Progenitor cell of endocrine pancreas (in vitro differentiated cells): ENCODE measurements around the gene DDX28. TPM values are rescaled to one million over a fixed set of nuclear protein-coding genes. Genes with fewer than 3 reads are reported as not detected.
"Not testable (repeated sequence)": the region's sequence is repeated elsewhere in the genome, so short reads cannot be mapped to it uniquely, and the experiment has no call there.

Experiments used
- DNase-seq: peaks from one replicate; pipeline ENCODE4 v3.0.0; 2021; ENCODE audit warnings: low spot score; ENCODE audit not compliant: unreplicated experiment
- H3K27ac Mint-ChIP-seq: 2 replicates; pipeline ENCODE4 v1.8.0; 2021; ENCODE audit warnings: mild to moderate bottlenecking, moderate library complexity, mixed read lengths
- H3K27me3 Mint-ChIP-seq: 2 replicates; pipeline ENCODE4 v1.8.0; 2021; ENCODE audit warnings: mixed read lengths
- H3K36me3 Mint-ChIP-seq: 2 replicates; pipeline ENCODE4 v1.8.0; 2022; ENCODE audit warnings: mixed read lengths; ENCODE audit not compliant: insufficient read depth
- H3K4me1 Mint-ChIP-seq: 2 replicates; pipeline ENCODE4 v1.8.0; 2021; ENCODE audit warnings: low read depth, mixed read lengths
- H3K4me3 Mint-ChIP-seq: 2 replicates; pipeline ENCODE4 v1.8.0; 2021; ENCODE audit warnings: low read depth, mild to moderate bottlenecking, moderate library complexity, mixed read lengths
- H3K9me3 Mint-ChIP-seq: 2 replicates; pipeline ENCODE4 v1.8.0; 2021; ENCODE audit warnings: low read depth, mixed read lengths
- CTCF ChIP-seq: fragments of 200-600 bp; sonication (generic); IDR thresholded peaks from one replicate; pipeline ENCODE4 v1.5.0; 2021; ENCODE audit warnings: antibody characterized with exemption, mild to moderate bottlenecking; ENCODE audit not compliant: unreplicated experiment
- total RNA-seq: library from RNA; stranded (reverse); gene quantifications from 2 replicates; pipeline ENCODE4 v1.2.1, GENCODE V29; 2021

Gene DDX28
- total RNA-seq, 1 donor from 2014 or later = 9.5 TPM

GRCh38 chr16:67977469-67978227 lies 45.4 kb downstream of the DDX28 start:
- H3K36me3 Mint-ChIP-seq = no peaks in the 10 kb centered on the region
- H3K4me1 Mint-ChIP-seq = no peaks in the 10 kb centered on the region
- no peak for TF ChIP-seq CTCF
- H3K27me3 Mint-ChIP-seq = no peaks in the 10 kb centered on the region
- no peak overlapping the region for H3K4me3 Mint-ChIP-seq
- H3K27ac Mint-ChIP-seq = no peak overlapping the region
- no peaks in the 10 kb centered on the region for H3K9me3 Mint-ChIP-seq
- DNase-seq = no peak

- Mint-ChIP-seq H3K27me3 (no peaks in the 10 kb centered on the region), H3K9me3 (no peaks in the 10 kb centered on the region), H3K4me3 (no peak overlapping the region), H3K4me1 (no peaks in the 10 kb centered on the region), H3K36me3 (no peaks in the 10 kb centered on the region), H3K27ac (no peak overlapping the region)
- no peak for TF ChIP-seq CTCF
- no peak for DNase-seq
Measured at GRCh38 chr16:67977005-67977404, 46.0 kb downstream of the DDX28 start.

GRCh38 chr16:67976205-67976604 lies 46.8 kb downstream of the DDX28 start:
- Mint-ChIP-seq H3K27me3 (no peaks in the 10 kb centered on the region), H3K27ac (peak overlapping the region; percentile 21), H3K4me3 (no peak overlapping the region)

GRCh38 chr16:67975321-67976105 lies 47.5 kb downstream of the DDX28 start:
- TF ChIP-seq CTCF = no peak
- no peak overlapping the region for H3K4me3 Mint-ChIP-seq
- no peak for DNase-seq
- no peak overlapping the region for H3K27ac Mint-ChIP-seq
- no peaks in the 10 kb centered on the region for H3K36me3 Mint-ChIP-seq
- H3K9me3 Mint-ChIP-seq = no peaks in the 10 kb centered on the region
- no peaks in the 10 kb centered on the region for H3K4me1 Mint-ChIP-seq
- no peaks in the 10 kb centered on the region for H3K27me3 Mint-ChIP-seq

More at GRCh38 chr16:67976205-67976604, 46.8 kb downstream of the DDX28 start:
- Mint-ChIP-seq H3K4me1 (no peaks in the 10 kb centered on the region), H3K36me3 (no peaks in the 10 kb centered on the region), H3K9me3 (no peaks in the 10 kb centered on the region)
- no peak for TF ChIP-seq CTCF
- DNase-seq = no peak

- H3K9me3 Mint-ChIP-seq, H3K4me3 Mint-ChIP-seq, H3K4me1 Mint-ChIP-seq, H3K27ac Mint-ChIP-seq, H3K36me3 Mint-ChIP-seq, H3K27me3 Mint-ChIP-seq, DNase-seq: not testable (repeated sequence)
Measured at GRCh38 chr16:67972285-67972684, 50.7 kb downstream of the DDX28 start.
